ENCODE results near the gene OR4N5.
"Not testable (repeated sequence)": the region's sequence is repeated elsewhere in the genome, so short reads cannot be mapped to it uniquely, and the experiment has no call there.

Gene OR4N5

GRCh38 chr14:20164462-20164861, 25.8 kb downstream of the OR4N5 start:
- DNase-seq: no peak
- no peak overlapping the region for H3K4me3 ChIP-seq (ENCODE audit: insufficient read depth, low read depth, low read length, poor library complexity, severe bottlenecking)
- H3K27me3 ChIP-seq (replicated peaks; ENCODE audit: control insufficient read depth, insufficient read depth, low read length, poor library complexity, severe bottlenecking): no peaks in the 10 kb centered on the region
- H3K27ac ChIP-seq (ENCODE audit: insufficient read depth, low read length, poor library complexity, severe bottlenecking): no peak overlapping the region
- peaks cover 4% of the 10 kb centered on the region for H3K9me3 ChIP-seq (ENCODE audit: control insufficient read depth, low read length)
- no peaks in the 10 kb centered on the region for H3K36me3 ChIP-seq (ENCODE audit: control insufficient read depth, insufficient read depth, low read length)
- H3K4me1 ChIP-seq (ENCODE audit: control insufficient read depth, insufficient read depth, low read length, poor library complexity, severe bottlenecking): no peaks in the 10 kb centered on the region

DNA sequence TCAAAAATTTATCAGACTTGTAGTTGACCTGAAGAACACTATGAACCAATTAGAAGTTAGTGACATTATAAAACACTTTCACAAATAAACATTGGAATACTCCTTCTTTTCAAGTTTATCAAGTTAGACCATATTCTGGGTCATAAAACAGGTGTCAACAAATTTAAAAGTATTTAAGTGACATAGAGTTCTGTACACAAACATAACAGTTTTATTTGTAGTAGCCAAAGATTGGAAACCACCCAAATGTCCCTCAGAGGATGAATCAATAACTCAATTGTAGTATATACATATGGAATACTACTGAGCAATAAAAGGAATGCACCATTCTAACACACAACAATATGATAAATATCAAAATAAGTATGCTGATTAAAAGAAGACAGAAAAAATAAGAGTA, 28.5 kb downstream of the OR4N5 start:
- peaks cover 4% of the 10 kb centered on the region for H3K9me3 ChIP-seq (ENCODE audit: control insufficient read depth, low read length)
- H3K36me3 ChIP-seq (ENCODE audit: control insufficient read depth, insufficient read depth, low read length): no peaks in the 10 kb centered on the region
- H3K27me3 ChIP-seq (replicated peaks; ENCODE audit: control insufficient read depth, insufficient read depth, low read length, poor library complexity, severe bottlenecking): no peaks in the 10 kb centered on the region
- no peak overlapping the region for H3K4me3 ChIP-seq (ENCODE audit: insufficient read depth, low read depth, low read length, poor library complexity, severe bottlenecking)
- H3K4me1 ChIP-seq (ENCODE audit: control insufficient read depth, insufficient read depth, low read length, poor library complexity, severe bottlenecking): no peaks in the 10 kb centered on the region
- no peak overlapping the region for H3K27ac ChIP-seq (ENCODE audit: insufficient read depth, low read length, poor library complexity, severe bottlenecking)
- DNase-seq: no peak

GRCh38 chr14:20169852-20170251, 31.2 kb downstream of the OR4N5 start:
- not testable (repeated sequence) for H3K27me3 ChIP-seq (replicated peaks; ENCODE audit: control insufficient read depth, insufficient read depth, low read length, poor library complexity, severe bottlenecking); H3K4me1 ChIP-seq (ENCODE audit: control insufficient read depth, insufficient read depth, low read length, poor library complexity, severe bottlenecking); H3K27ac ChIP-seq (ENCODE audit: insufficient read depth, low read length, poor library complexity, severe bottlenecking); H3K36me3 ChIP-seq (ENCODE audit: control insufficient read depth, insufficient read depth, low read length); H3K9me3 ChIP-seq (ENCODE audit: control insufficient read depth, low read length); H3K4me3 ChIP-seq (ENCODE audit: insufficient read depth, low read depth, low read length, poor library complexity, severe bottlenecking); DNase-seq

- not testable (repeated sequence) for H3K4me3 ChIP-seq (ENCODE audit: insufficient read depth, low read depth, low read length, poor library complexity, severe bottlenecking); H3K9me3 ChIP-seq (ENCODE audit: control insufficient read depth, low read length); H3K36me3 ChIP-seq (ENCODE audit: control insufficient read depth, insufficient read depth, low read length); H3K27ac ChIP-seq (ENCODE audit: insufficient read depth, low read length, poor library complexity, severe bottlenecking); H3K4me1 ChIP-seq (ENCODE audit: control insufficient read depth, insufficient read depth, low read length, poor library complexity, severe bottlenecking); H3K27me3 ChIP-seq (replicated peaks; ENCODE audit: control insufficient read depth, insufficient read depth, low read length, poor library complexity, severe bottlenecking); DNase-seq
Observed at GRCh38 chr14:20174205-20174604, 35.6 kb downstream of the OR4N5 start.

DNA sequence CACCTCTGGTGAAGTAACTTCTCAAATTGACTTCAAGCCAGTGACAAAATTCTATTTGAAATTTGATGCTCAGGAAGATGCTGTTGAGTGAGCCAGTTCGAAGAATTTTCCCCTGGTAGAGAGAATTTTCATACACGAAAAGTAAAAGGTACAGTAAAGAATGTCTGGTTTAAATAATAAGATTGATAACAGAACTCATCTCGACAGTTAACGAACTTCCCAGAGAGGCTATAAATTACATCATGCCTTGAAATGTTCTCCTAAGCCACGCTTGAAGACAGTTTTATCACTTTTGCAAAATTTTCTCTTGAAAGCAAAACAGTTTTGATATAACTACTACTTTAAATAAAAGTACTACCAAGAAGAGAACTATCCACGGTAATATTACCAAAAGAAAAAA, 37.7 kb downstream of the OR4N5 start:
- H3K4me3 ChIP-seq (ENCODE audit: insufficient read depth, low read depth, low read length, poor library complexity, severe bottlenecking): no peak overlapping the region
- H3K9me3 ChIP-seq (ENCODE audit: control insufficient read depth, low read length): no peaks in the 10 kb centered on the region
- H3K36me3 ChIP-seq (ENCODE audit: control insufficient read depth, insufficient read depth, low read length): no peaks in the 10 kb centered on the region
- no peaks in the 10 kb centered on the region for H3K27me3 ChIP-seq (replicated peaks; ENCODE audit: control insufficient read depth, insufficient read depth, low read length, poor library complexity, severe bottlenecking)
- no peak for DNase-seq
- no peaks in the 10 kb centered on the region for H3K4me1 ChIP-seq (ENCODE audit: control insufficient read depth, insufficient read depth, low read length, poor library complexity, severe bottlenecking)
- no peak overlapping the region for H3K27ac ChIP-seq (ENCODE audit: insufficient read depth, low read length, poor library complexity, severe bottlenecking)

GRCh38 chr14:20177433-20177974, 38.9 kb downstream of the OR4N5 start:
- DNase-seq: no peak
- no peaks in the 10 kb centered on the region for H3K4me1 ChIP-seq (ENCODE audit: control insufficient read depth, insufficient read depth, low read length, poor library complexity, severe bottlenecking)
- no peaks in the 10 kb centered on the region for H3K36me3 ChIP-seq (ENCODE audit: control insufficient read depth, insufficient read depth, low read length)

GRCh38 chr14:20179218-20179617, 40.6 kb downstream of the OR4N5 start:
- Histone ChIP-seq H3K4me1 (ENCODE audit: control insufficient read depth, insufficient read depth, low read length, poor library complexity, severe bottlenecking) (no peaks in the 10 kb centered on the region), H3K4me3 (ENCODE audit: insufficient read depth, low read depth, low read length, poor library complexity, severe bottlenecking) (no peak overlapping the region), H3K27ac (ENCODE audit: insufficient read depth, low read length, poor library complexity, severe bottlenecking) (no peak overlapping the region), H3K36me3 (ENCODE audit: control insufficient read depth, insufficient read depth, low read length) (no peaks in the 10 kb centered on the region), H3K27me3 (replicated peaks; ENCODE audit: control insufficient read depth, insufficient read depth, low read length, poor library complexity, severe bottlenecking) (no peaks in the 10 kb centered on the region), H3K9me3 (ENCODE audit: control insufficient read depth, low read length) (no peaks in the 10 kb centered on the region)
- DNase-seq: no peak

More at GRCh38 chr14:20177433-20177974, 38.9 kb downstream of the OR4N5 start:
- no peaks in the 10 kb centered on the region for H3K9me3 ChIP-seq (ENCODE audit: control insufficient read depth, low read length)
- no peak overlapping the region for H3K4me3 ChIP-seq (ENCODE audit: insufficient read depth, low read depth, low read length, poor library complexity, severe bottlenecking)
- H3K27ac ChIP-seq (ENCODE audit: insufficient read depth, low read length, poor library complexity, severe bottlenecking): no peak overlapping the region
- no peaks in the 10 kb centered on the region for H3K27me3 ChIP-seq (replicated peaks; ENCODE audit: control insufficient read depth, insufficient read depth, low read length, poor library complexity, severe bottlenecking)

- H3K27ac ChIP-seq (ENCODE audit: insufficient read depth, low read length, poor library complexity, severe bottlenecking): no peak overlapping the region
- H3K36me3 ChIP-seq (ENCODE audit: control insufficient read depth, insufficient read depth, low read length): no peaks in the 10 kb centered on the region
- no peak overlapping the region for H3K4me3 ChIP-seq (ENCODE audit: insufficient read depth, low read depth, low read length, poor library complexity, severe bottlenecking)
- no peaks in the 10 kb centered on the region for H3K27me3 ChIP-seq (replicated peaks; ENCODE audit: control insufficient read depth, insufficient read depth, low read length, poor library complexity, severe bottlenecking)
- H3K4me1 ChIP-seq (ENCODE audit: control insufficient read depth, insufficient read depth, low read length, poor library complexity, severe bottlenecking): no peaks in the 10 kb centered on the region
- no peaks in the 10 kb centered on the region for H3K9me3 ChIP-seq (ENCODE audit: control insufficient read depth, low read length)
- no peak for DNase-seq
Observed at GRCh38 chr14:20179880-20180279, 41.3 kb downstream of the OR4N5 start.

GRCh38 chr14:20180486-20180885, 41.9 kb downstream of the OR4N5 start:
- H3K27ac ChIP-seq (ENCODE audit: insufficient read depth, low read length, poor library complexity, severe bottlenecking): no peak overlapping the region
- no peak for DNase-seq
- H3K4me3 ChIP-seq (ENCODE audit: insufficient read depth, low read depth, low read length, poor library complexity, severe bottlenecking): no peak overlapping the region
- no peaks in the 10 kb centered on the region for H3K9me3 ChIP-seq (ENCODE audit: control insufficient read depth, low read length)
- no peaks in the 10 kb centered on the region for H3K4me1 ChIP-seq (ENCODE audit: control insufficient read depth, insufficient read depth, low read length, poor library complexity, severe bottlenecking)
- no peaks in the 10 kb centered on the region for H3K27me3 ChIP-seq (replicated peaks; ENCODE audit: control insufficient read depth, insufficient read depth, low read length, poor library complexity, severe bottlenecking)
- no peaks in the 10 kb centered on the region for H3K36me3 ChIP-seq (ENCODE audit: control insufficient read depth, insufficient read depth, low read length)

DNA sequence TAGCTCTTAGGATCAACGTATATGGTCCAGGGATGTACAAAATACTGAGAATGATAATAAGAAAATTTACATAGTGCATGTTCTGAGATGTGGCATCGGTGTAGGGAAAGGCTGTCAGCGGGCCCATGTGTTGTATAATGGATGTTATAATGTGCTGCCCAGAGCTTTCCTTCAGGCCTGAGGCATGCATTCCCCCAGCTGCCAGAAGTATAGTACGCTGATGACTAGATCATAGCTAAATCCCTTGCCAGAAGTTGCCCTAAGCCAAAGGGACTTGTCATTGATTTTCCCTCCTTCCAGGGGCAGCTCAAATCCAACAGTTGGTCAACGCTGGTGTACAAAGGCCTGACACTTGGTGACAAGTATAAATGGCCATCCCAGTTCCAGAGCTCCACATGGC, 45.6 kb downstream of the OR4N5 start:
- H3K4me3 ChIP-seq (ENCODE audit: insufficient read depth, low read depth, low read length, poor library complexity, severe bottlenecking): no peak overlapping the region
- H3K4me1 ChIP-seq (ENCODE audit: control insufficient read depth, insufficient read depth, low read length, poor library complexity, severe bottlenecking): no peaks in the 10 kb centered on the region
- H3K27ac ChIP-seq (ENCODE audit: insufficient read depth, low read length, poor library complexity, severe bottlenecking): no peak overlapping the region
- H3K36me3 ChIP-seq (ENCODE audit: control insufficient read depth, insufficient read depth, low read length): no peaks in the 10 kb centered on the region
- H3K27me3 ChIP-seq (replicated peaks; ENCODE audit: control insufficient read depth, insufficient read depth, low read length, poor library complexity, severe bottlenecking): no peaks in the 10 kb centered on the region
- H3K9me3 ChIP-seq (ENCODE audit: control insufficient read depth, low read length): no peaks in the 10 kb centered on the region
- no peak for DNase-seq

DNA sequence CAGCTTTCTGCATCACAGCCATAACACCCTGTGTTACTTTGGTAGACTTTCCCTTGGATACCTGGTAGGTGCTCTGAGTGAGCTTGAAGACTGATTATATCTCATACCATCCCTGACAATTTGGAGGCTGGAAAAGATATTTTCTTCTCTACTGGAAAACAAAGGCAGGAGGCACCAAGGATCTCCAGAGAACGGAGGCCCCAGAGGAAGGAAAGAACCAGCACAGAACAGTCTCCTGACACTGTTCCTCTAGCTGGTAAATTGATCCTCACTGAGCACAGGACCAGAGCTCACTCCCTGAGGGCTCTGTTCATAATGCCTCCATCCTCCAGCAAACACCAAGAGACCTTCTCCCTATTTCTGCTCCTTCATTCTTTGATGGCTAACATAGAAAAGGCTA, 52.0 kb downstream of the OR4N5 start, which contains the start of gene OR11G2:
OR11G2 (plus strand) TSS at position 301 of the 400 bp plus-strand sequence. CDS start 6,542 bp downstream, outside the sequence.
- H3K4me1 ChIP-seq (ENCODE audit: control insufficient read depth, insufficient read depth, low read length, poor library complexity, severe bottlenecking): no peaks in the 10 kb centered on the region
- DNase-seq: no peak
- no peak within 1 kb of the TSS for H3K4me3 ChIP-seq (ENCODE audit: insufficient read depth, low read depth, low read length, poor library complexity, severe bottlenecking)
- no peaks in the 10 kb centered on the region for H3K9me3 ChIP-seq (ENCODE audit: control insufficient read depth, low read length)
- no peak within 1 kb of the TSS for H3K27ac ChIP-seq (ENCODE audit: insufficient read depth, low read length, poor library complexity, severe bottlenecking)
- H3K27me3 ChIP-seq (replicated peaks; ENCODE audit: control insufficient read depth, insufficient read depth, low read length, poor library complexity, severe bottlenecking): no peaks in the 10 kb centered on the region
- no peaks in the 10 kb centered on the region for H3K36me3 ChIP-seq (ENCODE audit: control insufficient read depth, insufficient read depth, low read length)
